Measurements from ENCODE around the gene PHACTR4. TPM values are rescaled to one million over a fixed set of nuclear protein-coding genes. Genes with fewer than 3 reads are reported as not detected.
"Not testable (repeated sequence)": the region's sequence is repeated elsewhere in the genome, so short reads cannot be mapped to it uniquely, and the experiment has no call there.

Gene PHACTR4
- total RNA-seq, 2 donors from 2014 or later = 38.9 to 45.0 TPM

DNA sequence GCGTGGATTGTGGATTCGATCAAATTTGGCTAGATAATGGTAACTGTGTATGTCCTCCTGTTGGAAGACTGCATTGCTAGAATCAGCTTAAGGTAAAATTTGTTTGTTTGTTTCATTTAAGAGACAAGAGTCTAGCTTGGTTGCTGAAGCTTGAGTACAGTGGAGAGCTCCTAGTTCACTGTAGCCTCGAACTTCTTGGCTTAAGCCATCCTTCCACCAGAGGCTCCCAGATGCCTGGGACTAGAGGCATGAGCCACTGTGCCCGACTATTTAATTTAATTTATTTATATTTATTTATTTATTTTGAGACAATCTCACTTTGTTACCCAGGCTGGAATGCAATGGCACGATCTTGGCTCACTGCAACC, 1.5 kb downstream of the PHACTR4 start:
- Histone ChIP-seq H3K27me3 (replicated peaks; ENCODE audit: insufficient read depth) (no peaks in the 10 kb centered on the region), H3K4me3 (peak overlapping the region in 1 of 2 donors; percentile 64), H3K27ac (peak overlapping the region in 1 of 2 donors; percentile 92), H3K9me3 (no peaks in the 10 kb centered on the region), H3K36me3 (no peaks in the 10 kb centered on the region), H3K4me1 (replicated peaks) (no peaks in the 10 kb centered on the region)
- DNase-seq (ENCODE audit: low spot score) = no peak
- TF ChIP-seq POLR2AphosphoS5 (IDR thresholded peaks at IDR 0.05) (no peak), POLR2A (IDR thresholded peaks at IDR 0.05) (no peak)
- TF ChIP-seq, protein P1, sequence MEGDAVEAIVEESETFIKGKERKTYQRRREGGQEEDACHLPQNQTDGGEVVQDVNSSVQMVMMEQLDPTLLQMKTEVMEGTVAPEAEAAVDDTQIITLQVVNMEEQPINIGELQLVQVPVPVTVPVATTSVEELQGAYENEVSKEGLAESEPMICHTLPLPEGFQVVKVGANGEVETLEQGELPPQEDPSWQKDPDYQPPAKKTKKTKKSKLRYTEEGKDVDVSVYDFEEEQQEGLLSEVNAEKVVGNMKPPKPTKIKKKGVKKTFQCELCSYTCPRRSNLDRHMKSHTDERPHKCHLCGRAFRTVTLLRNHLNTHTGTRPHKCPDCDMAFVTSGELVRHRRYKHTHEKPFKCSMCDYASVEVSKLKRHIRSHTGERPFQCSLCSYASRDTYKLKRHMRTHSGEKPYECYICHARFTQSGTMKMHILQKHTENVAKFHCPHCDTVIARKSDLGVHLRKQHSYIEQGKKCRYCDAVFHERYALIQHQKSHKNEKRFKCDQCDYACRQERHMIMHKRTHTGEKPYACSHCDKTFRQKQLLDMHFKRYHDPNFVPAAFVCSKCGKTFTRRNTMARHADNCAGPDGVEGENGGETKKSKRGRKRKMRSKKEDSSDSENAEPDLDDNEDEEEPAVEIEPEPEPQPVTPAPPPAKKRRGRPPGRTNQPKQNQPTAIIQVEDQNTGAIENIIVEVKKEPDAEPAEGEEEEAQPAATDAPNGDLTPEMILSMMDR (IDR thresholded peaks at IDR 0.05) = no peak
- intact Hi-C loops (cut with DNase I) = no loop called here
- WGBS = 74% methylated on average over 5 of the region's 5 CpGs

DNA sequence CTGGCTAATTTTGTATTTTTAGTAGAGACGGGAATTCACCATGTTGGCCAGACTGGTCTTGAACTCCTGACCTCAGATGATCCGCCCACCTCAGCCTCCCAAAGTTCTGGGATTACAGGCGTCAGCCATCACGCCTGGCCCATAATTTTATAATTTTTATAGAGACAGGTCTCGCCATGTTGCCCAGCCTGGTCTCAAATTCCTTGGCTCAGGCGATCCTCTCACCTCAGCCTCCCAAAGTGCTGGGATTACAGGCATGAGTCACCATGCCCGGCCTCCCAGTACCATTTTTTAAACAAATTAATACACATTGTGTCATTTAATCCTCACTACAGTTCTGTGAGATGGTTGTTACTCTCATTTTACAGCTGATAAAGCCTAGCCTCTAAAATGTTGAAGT, 3.9 kb downstream of the PHACTR4 start:
- H3K4me3 ChIP-seq; H3K36me3 ChIP-seq; H3K27me3 ChIP-seq (replicated peaks; ENCODE audit: insufficient read depth); DNase-seq (ENCODE audit: low spot score); H3K4me1 ChIP-seq (replicated peaks); H3K9me3 ChIP-seq; intact Hi-C loops (cut with DNase I): not testable (repeated sequence)
- 62% methylated on average over 7 of the region's 7 CpGs for WGBS
- peak overlapping the region in 1 of 2 donors; percentile 22 for H3K27ac ChIP-seq

DNA sequence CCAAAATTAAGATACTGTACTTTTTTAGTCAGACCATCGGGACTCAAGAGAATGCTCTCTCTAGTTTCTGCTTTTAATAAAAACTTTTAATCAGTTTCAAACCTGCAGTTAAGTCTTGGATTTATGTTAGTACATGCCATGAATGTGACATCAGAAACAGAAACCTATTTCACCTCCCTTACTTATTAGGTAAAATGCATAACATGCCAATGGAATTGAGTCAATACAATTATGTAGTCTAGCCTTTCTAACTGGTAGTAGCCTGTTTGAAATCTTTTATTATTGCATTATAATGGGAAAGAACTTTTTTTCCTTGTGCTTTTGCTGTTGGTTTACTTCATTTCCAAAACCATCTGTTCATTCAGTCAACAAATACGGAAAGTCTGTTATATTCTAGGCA, 4.8 kb downstream of the PHACTR4 start:
- H3K27ac ChIP-seq = peak overlapping the region in 1 of 2 donors; percentile 22
- no peak for DNase-seq (ENCODE audit: low spot score)
- no peaks in the 10 kb centered on the region for H3K4me1 ChIP-seq (replicated peaks)
- H3K36me3 ChIP-seq = no peaks in the 10 kb centered on the region
- H3K27me3 ChIP-seq (replicated peaks; ENCODE audit: insufficient read depth) = no peaks in the 10 kb centered on the region
- H3K4me3 ChIP-seq = no peak overlapping the region
- TF ChIP-seq, protein P1 (IDR thresholded peaks at IDR 0.05) = no peak
- no peak for TF ChIP-seq POLR2A (IDR thresholded peaks at IDR 0.05)
- TF ChIP-seq POLR2AphosphoS5 (IDR thresholded peaks at IDR 0.05) = no peak
- H3K9me3 ChIP-seq = no peaks in the 10 kb centered on the region
- intact Hi-C loops (cut with DNase I) = no loop called here
- 54% methylated on average over 2 of the region's 2 CpGs for WGBS

DNA sequence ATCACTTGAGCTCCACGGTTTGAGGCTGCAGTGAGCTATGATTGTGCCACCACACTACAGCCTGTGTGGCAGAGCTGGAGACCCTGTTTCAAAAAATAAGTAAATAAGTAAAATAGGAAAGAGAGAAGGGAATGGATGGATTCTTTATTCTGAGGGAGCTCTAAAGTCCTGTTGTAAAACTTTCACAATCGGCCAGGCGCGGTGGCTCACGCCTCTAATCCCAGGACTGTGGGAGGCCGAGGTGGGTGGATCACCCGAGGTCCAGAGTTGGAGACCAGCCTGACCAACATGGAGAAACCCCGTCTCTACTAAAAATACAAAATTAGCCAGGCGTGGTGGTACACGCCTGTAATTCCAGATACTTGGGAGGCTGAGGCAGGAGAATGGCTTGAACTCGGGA, 6.1 kb downstream of the PHACTR4 start:
- H3K36me3 ChIP-seq; H3K27ac ChIP-seq; intact Hi-C loops (cut with DNase I); H3K27me3 ChIP-seq (replicated peaks; ENCODE audit: insufficient read depth); H3K4me3 ChIP-seq; H3K4me1 ChIP-seq (replicated peaks); DNase-seq (ENCODE audit: low spot score); H3K9me3 ChIP-seq: not testable (repeated sequence)
- 92% methylated on average over 11 of the region's 11 CpGs for WGBS

DNA sequence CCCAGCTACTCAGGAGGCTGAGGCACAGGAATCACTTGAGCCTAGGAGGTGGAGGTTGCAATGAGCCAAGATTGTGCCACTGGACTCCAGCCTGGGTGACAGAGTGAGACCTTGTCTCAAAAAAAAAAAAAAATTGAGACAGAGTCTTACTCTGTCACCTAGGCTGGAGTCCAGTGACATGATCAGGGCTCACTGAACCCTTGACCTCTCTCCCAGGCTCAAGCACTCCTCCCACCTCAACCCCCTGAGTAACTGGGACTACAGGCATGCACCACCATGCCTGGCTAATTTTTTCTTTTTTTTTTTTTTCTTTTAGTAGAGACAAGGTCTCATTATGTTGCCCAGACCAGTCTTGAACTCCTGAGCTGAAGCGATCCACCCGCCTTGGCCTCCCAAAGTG, 6.7 kb downstream of the PHACTR4 start:
- H3K4me1 ChIP-seq (replicated peaks); DNase-seq (ENCODE audit: low spot score); H3K27me3 ChIP-seq (replicated peaks; ENCODE audit: insufficient read depth); intact Hi-C loops (cut with DNase I); H3K4me3 ChIP-seq; H3K9me3 ChIP-seq; H3K36me3 ChIP-seq; H3K27ac ChIP-seq: not testable (repeated sequence)
- WGBS = 94% methylated on average over 2 of the region's 2 CpGs

DNA sequence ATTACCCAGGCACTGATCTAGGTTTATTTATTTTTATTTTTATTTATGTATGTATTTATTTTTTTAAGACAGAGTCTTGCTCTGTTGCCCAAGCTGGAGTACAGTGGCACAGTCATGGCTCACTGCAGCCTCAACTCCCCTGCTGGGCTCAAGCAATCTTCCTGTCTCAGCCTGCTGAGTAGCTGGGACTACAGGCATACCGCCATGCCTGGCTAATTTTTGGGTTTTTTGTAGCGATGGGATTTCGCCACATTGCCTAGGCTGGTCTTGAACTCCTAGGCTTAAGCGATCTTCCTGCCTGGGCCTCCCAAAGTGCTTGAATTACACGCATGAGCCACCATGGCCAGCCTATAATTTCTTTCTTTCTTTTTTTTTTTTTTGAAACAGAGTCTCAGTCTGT, 9.4 kb downstream of the PHACTR4 start:
- intact Hi-C loops (cut with DNase I) = no loop called here
- 98% methylated on average over 5 of the region's 5 CpGs for WGBS
- DNase-seq (ENCODE audit: low spot score) = no peak

More for the DNA sequence above, 9.4 kb downstream of the PHACTR4 start:
- Histone ChIP-seq H3K4me3 (no peak overlapping the region), H3K27me3 (replicated peaks; ENCODE audit: insufficient read depth) (no peaks in the 10 kb centered on the region), H3K4me1 (replicated peaks) (no peaks in the 10 kb centered on the region), H3K9me3 (no peaks in the 10 kb centered on the region), H3K27ac (no peak overlapping the region), H3K36me3 (no peaks in the 10 kb centered on the region)
- no peak for TF ChIP-seq POLR2A (IDR thresholded peaks at IDR 0.05)
- TF ChIP-seq, protein P1 (IDR thresholded peaks at IDR 0.05) = no peak
